SK-N-MC (cell line): Measurements from ENCODE around the gene MYH4.

Experiments used
- DNase-seq: peaks from one replicate; pipeline ENCODE4 v3.0.0-alpha.2; 2011; ENCODE audit warnings: low read depth, low spot score
- H3K27ac ChIP-seq: fragments of 200-600 bp; sonication (generic); 2 replicates; pipeline ENCODE4 v1.5.1; 2016; ENCODE audit warnings: mixed run types
- H3K36me3 ChIP-seq: fragments of 200-600 bp; sonication (generic); 2 replicates; pipeline ENCODE4 v1.6.1; 2017; ENCODE audit warnings: antibody characterized with exemption, low read length, mixed read lengths; ENCODE audit not compliant: insufficient read depth
- H3K4me3 ChIP-seq: fragments of 200-600 bp; sonication (generic); 2 replicates; pipeline ENCODE4 v1.5.1; 2016
- H3K9ac ChIP-seq: fragments of 200-600 bp; sonication (generic); 2 replicates; pipeline ENCODE4 v1.8.0; 2017; ENCODE audit warnings: mixed run types, mixed read lengths; ENCODE audit not compliant: insufficient read length
- H3K9me3 ChIP-seq: fragments of 200-600 bp; sonication (generic); 2 replicates; pipeline ENCODE4 v1.6.1; 2017; ENCODE audit warnings: low read depth, mild to moderate bottlenecking, antibody characterized with exemption, low read length, moderate library complexity, mixed read lengths
- EZH2 ChIP-seq: fragments of 200-600 bp; sonication (generic); IDR thresholded peaks from one replicate; pipeline ENCODE4 v1.6.1; 2017; ENCODE audit warnings: antibody characterized with exemption
- FOXP2 ChIP-seq: optimal IDR thresholded peaks from 2 replicates; pipeline ENCODE3; 2011; ENCODE audit warnings: mild to moderate bottlenecking, moderate library complexity; ENCODE audit not compliant: insufficient read depth; ENCODE audit errors: extremely low read length, control extremely low read depth
- POLR2AphosphoS5 ChIP-seq: IDR thresholded peaks from 2 replicates; pipeline ENCODE4 v1.6.1; 2012; ENCODE audit warnings: mild to moderate bottlenecking, low read depth, low read length, borderline replicate concordance

Gene MYH4

GRCh38 chr17:10417431-10417830, 51.9 kb downstream of the MYH4 start:
- Histone ChIP-seq H3K36me3 (no peaks in the 10 kb centered on the region), H3K27ac (no peak overlapping the region), H3K4me3 (no peak overlapping the region), H3K9ac (no peak overlapping the region), H3K9me3 (no peaks in the 10 kb centered on the region)
- DNase-seq = no peak
- TF ChIP-seq POLR2AphosphoS5 (no peak), FOXP2 (no peak), EZH2 (no peak)

DNA sequence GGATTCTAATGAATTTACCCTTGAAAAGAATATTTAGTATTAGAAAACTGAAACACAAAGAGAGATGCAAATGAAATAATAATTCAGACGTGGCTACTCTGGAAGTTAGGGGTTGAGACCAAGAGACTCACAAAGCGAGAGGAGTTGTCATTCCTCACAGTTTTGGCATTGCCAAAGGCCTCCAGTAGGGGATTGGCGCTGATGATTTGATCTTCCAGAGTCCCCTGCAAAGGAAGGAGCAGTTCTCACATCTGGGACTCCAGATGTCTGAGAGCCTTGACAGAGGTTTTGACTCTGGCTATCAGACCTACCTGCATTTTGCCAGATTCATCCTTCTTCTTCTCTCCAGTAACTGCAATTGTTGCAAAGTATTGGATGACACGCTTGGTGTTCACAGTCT, 54.2 kb downstream of the MYH4 start:
- Histone ChIP-seq H3K9me3 (no peaks in the 10 kb centered on the region), H3K4me3 (no peak overlapping the region), H3K9ac (no peak overlapping the region), H3K27ac (no peak overlapping the region), H3K36me3 (no peaks in the 10 kb centered on the region)
- TF ChIP-seq FOXP2 (no peak), EZH2 (no peak), POLR2AphosphoS5 (no peak)
- no peak for DNase-seq

DNA sequence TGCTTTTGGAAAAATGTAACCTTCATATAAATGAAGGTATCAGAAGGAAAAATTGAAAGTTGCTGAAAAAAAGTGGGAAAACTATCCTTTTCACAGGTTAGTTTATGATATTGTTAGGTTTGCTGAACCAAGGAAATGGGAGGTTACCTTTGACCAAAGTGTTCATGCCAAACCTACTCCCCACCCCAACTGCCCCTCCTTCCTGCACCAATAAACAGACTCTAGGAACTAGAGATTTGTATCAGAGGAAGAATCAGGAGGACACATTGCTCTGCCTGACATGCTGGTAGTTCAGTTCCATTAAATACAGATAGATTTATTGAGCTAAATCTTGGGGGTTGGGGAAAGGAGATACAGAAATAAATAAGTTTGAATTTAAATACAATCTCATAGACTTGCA, 65.8 kb downstream of the MYH4 start:
- no peak for TF ChIP-seq EZH2
- TF ChIP-seq FOXP2 = no peak
- no peak for TF ChIP-seq POLR2AphosphoS5
- DNase-seq = no peak
- H3K9me3 ChIP-seq = no peaks in the 10 kb centered on the region
- H3K36me3 ChIP-seq = no peaks in the 10 kb centered on the region
- H3K9ac ChIP-seq = no peak overlapping the region
- no peak overlapping the region for H3K27ac ChIP-seq
- H3K4me3 ChIP-seq = no peak overlapping the region

- no peaks in the 10 kb centered on the region for H3K9me3 ChIP-seq
- no peak for TF ChIP-seq EZH2
- no peak for DNase-seq
- no peak overlapping the region for H3K9ac ChIP-seq
- no peak overlapping the region for H3K4me3 ChIP-seq
- no peaks in the 10 kb centered on the region for H3K36me3 ChIP-seq
- H3K27ac ChIP-seq = no peak overlapping the region
Observed at GRCh38 chr17:10398352-10398751, 71.0 kb downstream of the MYH4 start.

- H3K27ac ChIP-seq = no peak overlapping the region
- DNase-seq = no peak
Observed at GRCh38 chr17:10396524-10397163, 72.7 kb downstream of the MYH4 start.

GRCh38 chr17:10394201-10394887, 75.0 kb downstream of the MYH4 start:
- no peak overlapping the region for H3K9ac ChIP-seq
- H3K27ac ChIP-seq = no peak overlapping the region
- no peaks in the 10 kb centered on the region for H3K36me3 ChIP-seq
- H3K4me3 ChIP-seq = no peak overlapping the region
- DNase-seq = no peak
- H3K9me3 ChIP-seq = no peaks in the 10 kb centered on the region
- no peak for TF ChIP-seq FOXP2

More at GRCh38 chr17:10396524-10397163, 72.7 kb downstream of the MYH4 start:
- Histone ChIP-seq H3K4me3 (no peak overlapping the region), H3K36me3 (no peaks in the 10 kb centered on the region), H3K9ac (no peak overlapping the region), H3K9me3 (no peaks in the 10 kb centered on the region)
- TF ChIP-seq EZH2 = no peak
- no peak for TF ChIP-seq POLR2AphosphoS5
- no peak for TF ChIP-seq FOXP2
